GM12878 (cell line): ENCODE measurements around the gene ESRRB. TPM values are rescaled to one million over a fixed set of nuclear protein-coding genes. Genes with fewer than 3 reads are reported as not detected.
"Not testable (repeated sequence)": the region's sequence is repeated elsewhere in the genome, so short reads cannot be mapped to it uniquely, and the experiment has no call there.

Source experiments
- ATAC-seq: fragments of 200-7000 bp; cut with Tn5 transposase; 3 replicates; pipeline ENCODE4 v1.9.1; 2020; ENCODE audit warnings: mild to moderate bottlenecking, moderate library complexity
- BruUV-seq: library from RNA; stranded (reverse); fragments of 400-500 nt; replicated peaks from 2 replicates; lab custom pipeline; 2021; lab: Mats Ljungman, UMichigan
- CTCF ChIA-PET: fragments of 300-600 bp; sonication (Branson Sonifier 250); formaldehyde crosslinking; extraction: SDS; loops from one replicate; lab custom pipeline; 2021; ENCODE audit warnings: inconsistent platforms; lab: Yijun Ruan, JAX
- POLR2A ChIA-PET: fragments of 350-600 bp; formaldehyde crosslinking; extraction: SDS; loops from one replicate; lab custom pipeline; 2021; ENCODE audit warnings: inconsistent platforms; lab: Charles Lee
- RAD21 ChIA-PET: fragments of 300-600 bp; sonication (Branson Sonifier 250); formaldehyde crosslinking; loops from one replicate; lab custom pipeline; 2023; ENCODE audit warnings: antibody characterized with exemption; ENCODE audit not compliant: unreplicated experiment; lab: Charles Lee
- SMC1A ChIA-PET: fragments of 300-600 bp; sonication (Branson Sonifier 250); formaldehyde crosslinking; loops from one replicate; lab custom pipeline; 2023; ENCODE audit not compliant: unreplicated experiment, uncharacterized antibody; lab: Charles Lee
- DNase-seq: peaks from one replicate; pipeline ENCODE4 v3.0.0-alpha.2; 2011; ENCODE audit warnings: low read depth, low spot score
- FAIRE-seq: peaks from 3 replicates; lab custom pipeline; 2011; peaks lifted over from hg19 to GRCh38; lab: Jason Lieb, UNC
- H2AFZ ChIP-seq: 2 replicates; pipeline ENCODE4 v1.6.0; 2011; ENCODE audit warnings: low read depth, low read length, control low read depth; ENCODE audit not compliant: control insufficient read depth
- H3K27ac ChIP-seq: 2 replicates; pipeline ENCODE4 v1.5.1; 2011; ENCODE audit warnings: control low read depth; ENCODE audit not compliant: control insufficient read depth, insufficient read depth
- H3K27me3 ChIP-seq, 2 experiments: replicated peaks in 1 of 2; 2 replicates each; pipeline versions ENCODE4 v1.6.0 to v1.6.1; 2011; ENCODE audit warnings: low read length in 1 of 2; ENCODE audit not compliant: control insufficient read depth in 2 of 2, insufficient read depth in 2 of 2
- H3K36me3 ChIP-seq, 2 experiments: 2 replicates each; pipeline ENCODE4 v1.5.1; 2011; ENCODE audit warnings: low read length in 1 of 2; ENCODE audit not compliant: control insufficient read depth in 2 of 2, insufficient read depth in 2 of 2
- H3K4me1 ChIP-seq: 2 replicates; pipeline ENCODE4 v1.6.1; 2011; ENCODE audit warnings: mild to moderate bottlenecking, low read length, moderate library complexity, mixed read lengths; ENCODE audit not compliant: control insufficient read depth, insufficient read depth
- H3K4me2 ChIP-seq: 2 replicates; pipeline ENCODE4 v1.6.0; 2011; ENCODE audit warnings: control low read depth; ENCODE audit not compliant: control insufficient read depth, insufficient read depth
- H3K4me3 ChIP-seq: fragments of 200-600 bp; sonication (generic); 2 replicates; pipeline ENCODE4 v1.5.1; 2016
- H3K79me2 ChIP-seq: 2 replicates; pipeline ENCODE4 v1.6.0; 2011; ENCODE audit warnings: low read length; ENCODE audit not compliant: control insufficient read depth, insufficient read depth
- H3K9ac ChIP-seq: 2 replicates; pipeline ENCODE4 v1.8.0; 2011; ENCODE audit warnings: low read length, control low read depth, mixed read lengths; ENCODE audit not compliant: control insufficient read depth, insufficient read depth
- H3K9me3 ChIP-seq: replicated peaks from 3 replicates; pipeline ENCODE4 v1.5.1; 2011; ENCODE audit warnings: mild to moderate bottlenecking, low read length; ENCODE audit not compliant: control insufficient read depth, insufficient read depth
- H4K20me1 ChIP-seq: 2 replicates; pipeline ENCODE4 v1.6.0; 2011; ENCODE audit not compliant: control insufficient read depth, insufficient read depth
- CHD4 ChIP-seq: fragments of 200-600 bp; sonication (generic); IDR thresholded peaks from 2 replicates; pipeline ENCODE4 v1.6.1; 2016; ENCODE audit warnings: mild to moderate bottlenecking
- CREB1 ChIP-seq: IDR thresholded peaks from 2 replicates; pipeline ENCODE4 v1.6.1; 2012; ENCODE audit warnings: low read depth, mild to moderate bottlenecking, inconsistent platforms
- GATAD2B ChIP-seq: fragments of 450-650 bp; conservative IDR thresholded peaks from 2 replicates; pipeline ENCODE4 v1.6.1; 2017; ENCODE audit warnings: low read depth, mild to moderate bottlenecking, moderate library complexity
- KDM1A ChIP-seq: fragments of 200-600 bp; sonication (generic); IDR thresholded peaks from 2 replicates; pipeline ENCODE4 v1.6.1; 2016; ENCODE audit warnings: borderline replicate concordance
- MTA2 ChIP-seq: fragments of 450-650 bp; IDR thresholded peaks from 2 replicates; pipeline ENCODE4 v1.6.1; 2016; ENCODE audit warnings: low read depth, mild to moderate bottlenecking, moderate library complexity
- NR2C1 ChIP-seq: fragments of 450-650 bp; IDR thresholded peaks from 2 replicates; pipeline ENCODE4 v1.6.1; 2017; ENCODE audit warnings: antibody characterized with exemption, mild to moderate bottlenecking, moderate library complexity
- POLR2A ChIP-seq: IDR thresholded peaks from 2 replicates; pipeline ENCODE4 v1.6.1; 2011; ENCODE audit warnings: low read depth, mild to moderate bottlenecking, low read length
- POLR2AphosphoS5 ChIP-seq: IDR thresholded peaks from 2 replicates; pipeline ENCODE4 v1.6.1; 2011; ENCODE audit warnings: mild to moderate bottlenecking, low read length, inconsistent platforms
- RUNX3 ChIP-seq: IDR thresholded peaks from 2 replicates; pipeline ENCODE4 v1.6.1; 2012; ENCODE audit warnings: low read length, inconsistent platforms
- SRF ChIP-seq, 2 experiments: IDR thresholded peaks; 2 replicates each; pipeline ENCODE4 v1.6.1; 2011; ENCODE audit warnings: low read depth in 2 of 2, low read length in 2 of 2, mild to moderate bottlenecking in 1 of 2, moderate library complexity in 1 of 2
- TARDBP ChIP-seq: IDR thresholded peaks from 2 replicates; pipeline ENCODE4 v1.6.1; 2016; ENCODE audit warnings: borderline replicate concordance
- ZNF24 ChIP-seq: fragments of 450-650 bp; IDR thresholded peaks from 2 replicates; pipeline ENCODE4 v1.6.1; 2017; ENCODE audit warnings: antibody characterized with exemption, mild to moderate bottlenecking
- WGBS: methylation state at CpG from one replicate; pipeline ENCODE4 v1.1.6; 2016; ENCODE audit warnings: low lambda C conversion rate; ENCODE audit not compliant: insufficient replicate concordance, insufficient coverage; ENCODE audit errors: missing lambda C conversion rate; 5-methylcytosine and 5-hydroxymethylcytosine counted together
- in situ Hi-C: fragments of 300-500 bp; cut with MboI; formaldehyde crosslinking; loops from 9 replicates; pipeline ENCODE4 v1.14.3; 2018; ENCODE audit warnings: mixed read lengths
- intact Hi-C: fragments of 100-400 bp; cut with micrococcal nuclease; formaldehyde crosslinking; loops from one replicate; pipeline ENCODE4 v1.14.2; 2022; ENCODE audit not compliant: unreplicated experiment
- polyA plus RNA-seq, 11 experiments: library from polyadenylated mRNA; depleted of rRNA in 4 of 11; unstranded in 6 of 11; stranded (reverse) in 5 of 11; fragments of >200 nt; fragmentation: Nextera tagmentation in 4 of 11; fragmentation: Illumina TruSeq in 1 of 11; extraction: Ambion mirVana in 4 of 11; extraction: Trizol in 1 of 11; gene quantifications; 1 replicate in 1 of 11; 2 replicates in 10 of 11; pipeline versions ENCODE4 v1.2.1 to v1.2.3, GENCODE V29; 2011 to 2016; ENCODE audit warnings: inconsistent platforms in 2 of 11, missing spikeins in 2 of 11, low read depth in 1 of 11
- total RNA-seq, 4 experiments: library from RNA; depleted of rRNA in 3 of 4; stranded (reverse); fragments of >200 nt in 3 of 4; fragmentation: Illumina TruSeq in 1 of 4; extraction: Trizol in 1 of 4; gene quantifications; 2 replicates each; pipeline versions ENCODE4 v1.2.1 to v1.2.3, GENCODE V29; 2013 to 2021
- TF ChIP-seq, protein P1 (sequence below): fragments of 450-650 bp; formaldehyde crosslinking; IDR thresholded peaks from 2 replicates; pipeline ENCODE4 v1.5.0; 2022; ENCODE audit warnings: mild to moderate bottlenecking, missing genetic modification characterization
- TF ChIP-seq, protein P2 (sequence below): fragments of 450-650 bp; IDR thresholded peaks from 2 replicates; pipeline ENCODE4 v1.6.1; 2016; ENCODE audit warnings: mild to moderate bottlenecking

ESRRB gene
- total and polyA plus RNA-seq, 10 of the 15 experiments (the other 5 are each of a cell fraction or from before 2014, with no cell fraction given), result 0.03 to 0.73 (median 0.11) TPM; not detected in 6

DNA sequence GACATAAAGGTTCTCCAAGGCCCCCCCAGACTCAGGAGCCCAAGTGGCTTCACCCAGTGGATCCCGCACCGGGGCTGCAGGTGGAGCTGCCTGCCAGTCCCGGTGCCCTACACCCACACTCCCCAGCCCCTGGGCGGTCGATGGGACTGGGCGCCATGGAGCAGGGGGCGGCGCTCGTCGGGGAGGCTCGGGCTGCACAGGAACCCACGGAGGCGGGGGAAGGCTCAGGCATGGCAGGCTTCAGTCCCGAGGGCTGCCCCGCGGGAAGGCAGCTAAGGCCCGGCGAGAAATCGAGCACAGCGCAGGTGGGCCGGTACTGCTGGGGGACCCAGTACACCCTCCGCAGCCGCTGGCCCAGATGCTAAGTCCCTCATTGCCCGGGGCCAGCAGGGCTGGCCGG is 160.7 kb downstream of the ESRRB start:
- CTCF ChIA-PET, H3K27me3 ChIP-seq, RAD21 ChIA-PET, POLR2A ChIA-PET, H3K9ac ChIP-seq, H3K4me3 ChIP-seq, H4K20me1 ChIP-seq, H3K9me3 ChIP-seq, intact Hi-C loops, H3K4me2 ChIP-seq, in situ Hi-C loops, DNase-seq, H3K4me1 ChIP-seq, H3K27ac ChIP-seq, H2AFZ ChIP-seq, FAIRE-seq, SMC1A ChIA-PET, H3K36me3 ChIP-seq, H3K79me2 ChIP-seq, BruUV-seq, ATAC-seq: not testable (repeated sequence)
- WGBS, result 71% methylated on average over 24 of the region's 25 CpGs

DNA sequence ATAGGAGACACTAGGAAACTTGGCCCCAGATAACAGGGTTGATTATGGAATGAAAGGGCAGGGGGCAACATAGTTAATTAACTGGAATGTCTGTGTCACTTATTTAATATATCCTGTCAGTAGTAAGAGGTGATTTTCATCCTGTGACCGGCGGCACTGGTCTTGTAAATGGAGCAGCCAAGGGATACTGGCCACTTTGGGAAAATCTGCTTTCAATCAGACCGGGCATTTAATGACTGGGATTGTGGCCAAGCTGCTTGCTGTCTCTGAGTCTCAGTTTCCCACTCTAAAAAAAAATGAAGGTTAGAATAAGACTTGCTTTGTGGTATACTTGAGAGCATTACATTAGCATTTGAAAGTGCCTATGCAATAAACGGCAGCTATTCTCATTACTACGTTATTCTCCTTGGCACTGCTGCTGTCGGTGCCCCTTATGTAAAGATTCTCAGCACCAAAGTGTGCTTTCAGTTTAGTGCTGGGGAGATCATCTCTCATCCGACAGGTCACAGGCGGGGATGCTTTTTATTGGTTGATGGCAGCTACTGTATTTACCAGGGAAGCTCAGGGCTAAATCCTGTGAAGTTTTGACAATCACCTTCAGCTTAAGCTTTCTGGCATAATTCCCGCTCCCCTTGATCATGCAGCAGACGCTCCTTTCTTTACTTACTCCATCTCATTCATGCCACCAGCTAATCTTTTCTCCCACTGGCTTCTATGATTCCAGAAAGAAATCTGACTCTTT is 162.1 kb downstream of the ESRRB start:
- H3K36me3 ChIP-seq, result no peaks in the 10 kb centered on the region
- FAIRE-seq (no peak), DNase-seq (no peak), ATAC-seq (no peak)
- intact Hi-C loops (no loop called here), in situ Hi-C loops (no loop called here)
- ChIA-PET RAD21 (no interaction called here), CTCF (interaction anchor here (0.9 kb wide), 1 partner anchor 83 kb away, joined by 3 read pairs; no protein-coding TSS in a partner anchor), POLR2A (no interaction called here), SMC1A (no interaction called here)
- WGBS, result 47% methylated on average over 10 of the region's 10 CpGs
- no peaks in the 10 kb centered on the region for H3K9me3 ChIP-seq
- H3K27me3 ChIP-seq, result no peaks in the 10 kb centered on the region; a peak in 1 of 4 replicates
- H3K9ac ChIP-seq, result no peak overlapping the region
- no peak overlapping the region for H2AFZ ChIP-seq
- BruUV-seq, result no TSS peak
- H3K4me1 ChIP-seq, result no peaks in the 10 kb centered on the region
- no peaks in the 10 kb centered on the region for H4K20me1 ChIP-seq
- no peak overlapping the region for H3K4me2 ChIP-seq
- no peak overlapping the region for H3K4me3 ChIP-seq
- no peaks in the 10 kb centered on the region for H3K79me2 ChIP-seq
- no peak overlapping the region for H3K27ac ChIP-seq
- no peak for TF ChIP-seq TARDBP
- TF ChIP-seq, protein P1, sequence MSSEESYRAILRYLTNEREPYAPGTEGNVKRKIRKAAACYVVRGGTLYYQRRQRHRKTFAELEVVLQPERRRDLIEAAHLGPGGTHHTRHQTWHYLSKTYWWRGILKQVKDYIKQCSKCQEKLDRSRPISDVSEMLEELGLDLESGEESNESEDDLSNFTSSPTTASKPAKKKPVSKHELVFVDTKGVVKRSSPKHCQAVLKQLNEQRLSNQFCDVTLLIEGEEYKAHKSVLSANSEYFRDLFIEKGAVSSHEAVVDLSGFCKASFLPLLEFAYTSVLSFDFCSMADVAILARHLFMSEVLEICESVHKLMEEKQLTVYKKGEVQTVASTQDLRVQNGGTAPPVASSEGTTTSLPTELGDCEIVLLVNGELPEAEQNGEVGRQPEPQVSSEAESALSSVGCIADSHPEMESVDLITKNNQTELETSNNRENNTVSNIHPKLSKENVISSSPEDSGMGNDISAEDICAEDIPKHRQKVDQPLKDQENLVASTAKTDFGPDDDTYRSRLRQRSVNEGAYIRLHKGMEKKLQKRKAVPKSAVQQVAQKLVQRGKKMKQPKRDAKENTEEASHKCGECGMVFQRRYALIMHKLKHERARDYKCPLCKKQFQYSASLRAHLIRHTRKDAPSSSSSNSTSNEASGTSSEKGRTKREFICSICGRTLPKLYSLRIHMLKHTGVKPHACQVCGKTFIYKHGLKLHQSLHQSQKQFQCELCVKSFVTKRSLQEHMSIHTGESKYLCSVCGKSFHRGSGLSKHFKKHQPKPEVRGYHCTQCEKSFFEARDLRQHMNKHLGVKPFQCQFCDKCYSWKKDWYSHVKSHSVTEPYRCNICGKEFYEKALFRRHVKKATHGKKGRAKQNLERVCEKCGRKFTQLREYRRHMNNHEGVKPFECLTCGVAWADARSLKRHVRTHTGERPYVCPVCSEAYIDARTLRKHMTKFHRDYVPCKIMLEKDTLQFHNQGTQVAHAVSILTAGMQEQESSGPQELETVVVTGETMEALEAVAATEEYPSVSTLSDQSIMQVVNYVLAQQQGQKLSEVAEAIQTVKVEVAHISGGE (CRISPR knock-in tag), result no peak
- TF ChIP-seq KDM1A, result no peak
- no peak for TF ChIP-seq NR2C1
- TF ChIP-seq CREB1, result no peak
- no peak for TF ChIP-seq ZNF24
- no peak for TF ChIP-seq MTA2
- TF ChIP-seq CHD4, result no peak
- no peak for TF ChIP-seq POLR2AphosphoS5
- no peak for TF ChIP-seq GATAD2B
- TF ChIP-seq SRF (IDR thresholded peaks at IDR 0.05; ENCODE audit: low read depth in 2 of 2, low read length in 2 of 2), result no peak
- no peak for TF ChIP-seq POLR2A
- TF ChIP-seq, protein P2, sequence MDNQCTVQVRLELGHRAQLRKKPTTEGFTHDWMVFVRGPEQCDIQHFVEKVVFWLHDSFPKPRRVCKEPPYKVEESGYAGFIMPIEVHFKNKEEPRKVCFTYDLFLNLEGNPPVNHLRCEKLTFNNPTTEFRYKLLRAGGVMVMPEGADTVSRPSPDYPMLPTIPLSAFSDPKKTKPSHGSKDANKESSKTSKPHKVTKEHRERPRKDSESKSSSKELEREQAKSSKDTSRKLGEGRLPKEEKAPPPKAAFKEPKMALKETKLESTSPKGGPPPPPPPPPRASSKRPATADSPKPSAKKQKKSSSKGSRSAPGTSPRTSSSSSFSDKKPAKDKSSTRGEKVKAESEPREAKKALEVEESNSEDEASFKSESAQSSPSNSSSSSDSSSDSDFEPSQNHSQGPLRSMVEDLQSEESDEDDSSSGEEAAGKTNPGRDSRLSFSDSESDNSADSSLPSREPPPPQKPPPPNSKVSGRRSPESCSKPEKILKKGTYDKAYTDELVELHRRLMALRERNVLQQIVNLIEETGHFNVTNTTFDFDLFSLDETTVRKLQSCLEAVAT, result no peak
- no peak for TF ChIP-seq RUNX3
